C4-2B (cell line): ENCODE measurements around the gene CA11.

ENCODE experiments used
- CTCF ChIP-seq: fragments of 450-650 bp; conservative IDR thresholded peaks from 2 replicates; pipeline ENCODE4 v1.5.1; 2017; ENCODE audit warnings: mild to moderate bottlenecking
- ZFX ChIP-seq: fragments of 450-650 bp; IDR thresholded peaks from 2 replicates; pipeline ENCODE4 v1.6.1; 2017

- TF ChIP-seq CTCF: no peak
- no peak for TF ChIP-seq ZFX
Observed at GRCh38 chr19:48619692-48620585, 26.0 kb downstream of the CA11 start.
